Measurements from ENCODE around the gene IRS1.
A peak's percentile ranks its signal among the peaks of the same experiment; 100 is the strongest.

The IRS1 gene

GRCh38 chr2:226720948-226721347 is 78.7 kb downstream of the IRS1 start:
- no peak for DNase-seq

GRCh38 chr2:226717719-226718118 is 81.9 kb downstream of the IRS1 start:
- DNase-seq = no peak

GRCh38 chr2:226716126-226716525 is 83.5 kb downstream of the IRS1 start:
- no peak for DNase-seq

DNA sequence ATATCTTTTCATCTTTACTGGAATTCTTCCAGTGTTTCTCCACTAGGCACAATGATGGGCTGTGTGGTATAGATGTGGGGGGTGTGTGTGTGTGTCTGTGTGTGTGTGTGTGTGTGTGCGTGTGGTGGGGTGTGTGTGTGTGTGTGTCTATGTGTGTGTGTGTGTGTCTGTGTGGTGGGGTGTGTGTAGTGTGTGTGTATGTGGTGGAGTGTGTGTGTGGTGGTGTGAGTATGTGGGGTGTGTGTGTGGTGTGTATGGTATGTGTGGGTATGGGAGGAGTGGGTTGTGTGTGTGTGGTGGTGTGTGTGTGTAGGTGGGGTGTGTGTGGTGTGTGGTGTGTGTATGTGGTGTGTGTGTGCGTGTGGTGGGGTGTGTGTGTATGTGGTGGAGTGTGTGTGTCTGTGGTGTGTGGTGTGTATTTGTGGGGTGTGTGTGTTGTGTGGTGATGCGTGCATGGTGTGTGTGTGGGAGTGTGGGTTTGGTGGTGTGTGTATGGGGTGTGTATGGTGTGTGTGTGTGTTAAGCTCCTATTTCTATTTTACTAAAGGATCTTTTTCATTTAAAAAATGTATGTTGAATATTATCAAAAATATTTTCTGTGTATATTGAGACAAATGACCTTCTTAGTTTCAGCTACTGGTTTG is 84.2 kb downstream of the IRS1 start:
- no peak for DNase-seq

DNA sequence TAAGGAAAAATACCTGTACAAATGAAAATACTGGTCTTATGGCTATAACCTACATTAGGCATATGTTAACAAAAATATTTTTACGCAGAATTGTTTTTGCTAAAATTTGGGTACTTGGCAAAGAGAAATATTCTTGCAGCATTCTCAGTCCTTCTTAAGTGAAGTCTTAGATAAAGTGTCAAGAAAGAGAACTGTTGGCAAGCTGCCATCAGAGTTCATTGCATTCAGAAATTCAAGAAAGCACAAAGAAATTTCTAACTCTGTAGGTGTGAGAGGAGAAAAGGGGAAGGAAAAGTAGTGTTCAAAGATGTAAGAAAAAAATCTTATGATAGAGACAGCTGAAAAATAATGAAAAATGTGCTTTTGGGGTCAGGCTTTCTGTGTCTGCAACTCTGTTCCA is 86.7 kb downstream of the IRS1 start:
- DNase-seq = no peak

DNA sequence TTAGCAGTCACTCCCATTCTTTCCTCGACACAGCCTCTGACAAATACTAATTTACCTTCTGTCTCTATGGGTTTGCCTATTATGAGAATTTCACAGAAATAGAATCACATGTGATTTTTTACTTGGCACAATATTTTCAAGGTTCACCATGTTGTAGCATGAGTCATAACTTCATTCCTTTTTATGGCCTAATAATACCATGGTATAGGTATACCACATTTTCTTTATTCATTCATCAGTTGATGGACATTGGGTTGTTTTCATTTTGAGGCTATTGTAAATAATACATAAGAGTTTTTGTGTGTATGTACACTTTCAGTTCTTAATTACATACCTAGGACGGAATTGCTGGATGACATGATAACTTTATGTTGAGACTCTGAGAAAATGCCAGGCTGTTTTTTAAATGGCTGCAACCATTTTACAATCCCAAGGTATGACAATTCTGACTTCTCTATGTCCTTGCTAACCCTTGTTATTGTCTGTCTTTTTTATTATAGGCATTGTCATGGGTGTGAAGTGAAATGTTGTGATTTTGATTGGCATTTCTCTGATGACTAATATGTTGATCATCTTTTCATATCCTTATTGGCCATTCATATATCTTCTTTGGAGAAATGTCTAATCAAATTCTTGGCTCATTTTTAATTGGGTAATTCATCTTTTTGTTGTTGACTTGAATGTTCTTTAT is 87.9 kb downstream of the IRS1 start:
- no peak for DNase-seq

DNA sequence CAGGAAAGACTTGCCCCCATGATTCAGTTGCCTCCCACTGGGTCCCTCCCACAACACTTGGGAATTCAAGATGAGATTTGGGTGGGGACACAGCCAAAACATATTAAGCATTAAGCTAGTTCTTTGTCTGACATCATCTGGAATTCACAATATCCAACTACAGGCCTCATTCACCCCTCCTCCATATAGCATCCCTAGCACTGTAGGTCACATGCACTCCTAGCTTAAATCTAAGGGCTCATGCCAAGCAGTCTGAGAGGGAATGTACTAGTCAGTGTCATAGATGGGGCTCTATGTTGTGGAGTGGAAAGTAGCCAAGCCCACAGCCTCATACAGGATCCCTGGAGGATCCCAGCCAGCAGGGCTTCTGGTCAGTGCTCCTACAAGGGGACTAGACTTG is 92.1 kb downstream of the IRS1 start:
- no peak for DNase-seq

DNA sequence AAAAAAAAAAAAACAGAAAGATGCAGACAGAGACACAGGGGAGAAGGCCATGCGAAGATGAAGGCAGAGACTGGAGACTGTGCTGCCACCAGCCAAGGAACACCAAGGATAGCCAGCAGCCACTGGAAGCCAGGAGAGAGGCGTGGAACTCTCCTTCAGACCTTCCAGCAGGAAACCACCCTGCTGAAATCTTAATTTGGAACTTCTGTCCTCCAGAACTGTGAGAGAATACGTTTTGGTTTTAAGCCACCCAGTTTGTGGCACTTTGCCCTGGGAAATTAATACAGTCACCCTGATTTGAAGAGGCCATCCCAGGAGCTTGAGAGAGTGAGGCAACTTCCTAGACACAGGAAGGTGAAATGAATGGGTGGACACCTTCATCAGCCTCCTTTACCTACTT is 93.7 kb downstream of the IRS1 start:
- DNase-seq = no peak

DNA sequence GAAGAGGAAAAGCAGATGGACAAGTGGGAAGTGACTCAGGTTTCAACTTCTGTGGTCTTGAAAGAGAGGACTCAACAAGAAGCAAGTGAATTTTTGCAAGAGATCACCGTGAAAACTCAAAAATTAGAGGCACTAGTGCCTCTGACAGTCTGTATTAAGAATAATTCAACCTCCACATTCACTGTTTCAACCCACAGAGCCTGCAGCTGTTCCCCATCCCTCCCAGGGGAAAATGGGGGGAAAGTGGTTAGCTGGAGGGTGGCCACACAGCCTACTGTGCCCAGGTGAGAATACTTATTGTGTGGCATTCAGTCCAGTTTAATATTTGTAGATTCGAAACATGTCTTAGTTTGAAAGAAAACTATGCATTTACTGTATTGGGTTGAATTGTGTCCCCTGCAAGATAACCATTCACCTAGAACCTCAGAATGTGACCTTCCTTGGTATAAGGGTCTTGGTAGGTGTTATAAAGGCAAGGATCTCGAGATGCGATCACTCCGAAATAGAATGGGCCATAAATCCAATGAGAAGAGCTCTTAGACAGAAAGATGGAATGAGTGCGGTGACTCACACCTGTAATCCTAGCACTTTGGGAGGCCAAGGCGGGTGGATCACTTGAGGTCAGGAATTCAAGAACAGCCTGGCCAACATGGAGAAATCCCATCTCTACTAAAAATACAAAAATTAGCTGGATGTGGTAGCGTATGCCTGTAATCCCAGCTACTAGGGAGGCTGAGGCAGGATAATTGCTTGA is 94.3 kb downstream of the IRS1 start:
- DNase-seq = no peak

DNA sequence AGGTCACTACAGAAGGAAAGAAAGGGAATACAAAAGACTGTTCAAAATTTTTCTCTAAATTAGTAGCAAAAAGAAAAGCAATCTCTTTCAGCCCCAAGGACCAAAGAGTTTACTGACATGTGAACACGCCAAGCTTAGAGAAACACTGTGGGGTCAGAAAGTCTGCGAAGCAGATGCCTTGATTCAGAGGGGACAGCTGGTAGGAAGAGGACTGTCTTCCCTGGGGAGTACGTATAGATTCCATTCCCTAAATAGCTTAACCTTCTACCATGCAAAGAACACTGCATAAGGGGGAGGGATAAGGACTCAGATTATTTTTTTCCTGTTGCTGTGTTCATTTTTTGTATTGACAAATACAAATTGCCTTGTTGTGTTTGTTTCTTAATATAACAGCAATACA is 96.1 kb downstream of the IRS1 start:
- no peak for DNase-seq

DNA sequence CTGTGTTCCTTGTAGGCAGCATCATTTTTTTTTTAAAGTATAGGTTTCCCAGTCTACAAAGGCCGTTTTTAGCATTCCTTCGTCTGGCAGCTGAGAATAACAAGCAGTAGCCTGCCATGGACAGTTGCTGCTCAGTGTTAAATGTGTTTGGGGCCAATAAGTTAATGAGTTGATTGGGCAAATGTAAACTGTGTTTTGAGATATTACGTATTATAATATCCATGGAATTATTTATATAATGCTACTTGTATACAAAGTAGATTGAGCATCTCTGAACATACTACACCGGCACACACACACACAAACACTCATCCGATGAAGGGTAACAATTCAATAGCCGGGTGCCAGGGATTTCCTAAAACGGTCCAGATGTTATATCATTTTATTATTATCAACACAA is 97.2 kb downstream of the IRS1 start:
- DNase-seq = no peak

DNA sequence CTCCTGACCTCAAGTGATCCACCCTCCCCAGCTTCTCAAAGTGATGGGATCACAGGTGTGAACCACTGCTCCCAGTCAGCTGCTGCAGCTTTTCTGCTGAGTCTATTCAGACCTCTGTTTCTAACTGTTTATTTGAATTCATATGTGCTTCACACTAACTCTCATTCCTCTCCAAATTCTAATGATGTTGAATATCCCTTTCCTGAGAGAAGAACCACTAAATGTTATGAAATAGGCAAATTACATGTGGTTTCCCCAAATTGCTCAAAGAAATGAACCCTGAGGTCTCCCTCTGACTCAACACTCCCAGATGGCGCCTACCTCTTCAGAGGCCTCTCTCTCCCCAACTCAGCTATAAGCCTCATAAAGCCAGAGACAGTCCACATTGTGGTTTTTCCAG is 98.6 kb downstream of the IRS1 start:
- peak; percentile 37 for DNase-seq

DNA sequence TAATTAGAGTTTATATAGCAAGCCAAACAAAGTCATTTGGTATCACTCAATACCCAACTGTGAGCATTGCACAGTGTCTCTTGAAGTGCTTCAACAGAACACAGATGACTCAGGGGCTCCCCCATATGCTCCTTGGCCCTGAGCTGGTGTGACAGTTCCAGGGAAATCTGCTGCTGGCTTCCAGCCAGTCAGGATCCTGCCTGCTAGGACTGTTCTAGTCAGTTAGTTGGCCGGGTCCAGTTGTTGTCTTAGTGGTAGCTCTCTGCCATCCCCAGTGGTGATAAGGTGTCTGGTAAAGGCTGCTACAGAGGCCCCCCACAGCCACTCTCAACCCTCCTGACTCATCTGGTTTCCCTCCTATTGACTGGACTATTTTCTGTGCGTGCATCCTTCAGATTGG is 100.3 kb downstream of the IRS1 start:
- DNase-seq = no peak

- DNase-seq = no peak
These were observed 100.9 kb downstream of the IRS1 start for GRCh38 chr2:226698671-226699070.

- DNase-seq = no peak
These were observed 104.9 kb downstream of the IRS1 start for GRCh38 chr2:226694586-226695284.

- DNase-seq = no peak
These were observed 105.5 kb downstream of the IRS1 start for GRCh38 chr2:226694149-226694548.

- DNase-seq = no peak
These were observed 106.1 kb downstream of the IRS1 start for GRCh38 chr2:226693521-226693920.

DNA sequence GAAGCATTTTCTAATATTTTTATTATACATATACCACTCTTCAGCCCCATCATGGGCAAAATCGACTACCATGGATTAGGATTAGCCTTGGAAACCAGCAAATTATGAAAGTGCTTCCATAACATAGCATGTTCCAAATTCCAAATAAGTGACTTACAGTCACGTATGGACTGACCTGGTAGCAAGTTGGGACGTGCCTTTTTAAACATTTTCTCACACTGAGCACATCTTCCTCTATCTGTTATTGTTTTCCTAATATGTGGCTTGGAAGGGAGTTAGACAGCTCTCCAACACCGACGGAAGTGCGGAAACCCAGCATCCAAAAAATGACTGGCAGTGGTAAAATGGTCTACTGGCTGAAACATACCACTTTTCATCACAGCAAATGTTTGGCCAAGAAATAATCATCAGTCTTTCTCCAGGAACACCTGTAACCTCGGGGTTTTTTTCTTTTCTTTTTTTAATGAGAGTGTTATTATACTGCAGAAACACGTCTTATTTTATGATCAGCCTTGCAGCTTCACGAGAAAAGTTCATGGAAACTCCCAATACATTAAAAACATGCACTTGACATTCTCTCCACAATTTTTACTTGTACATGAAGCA is 107.0 kb downstream of the IRS1 start:
- DNase-seq = no peak

DNA sequence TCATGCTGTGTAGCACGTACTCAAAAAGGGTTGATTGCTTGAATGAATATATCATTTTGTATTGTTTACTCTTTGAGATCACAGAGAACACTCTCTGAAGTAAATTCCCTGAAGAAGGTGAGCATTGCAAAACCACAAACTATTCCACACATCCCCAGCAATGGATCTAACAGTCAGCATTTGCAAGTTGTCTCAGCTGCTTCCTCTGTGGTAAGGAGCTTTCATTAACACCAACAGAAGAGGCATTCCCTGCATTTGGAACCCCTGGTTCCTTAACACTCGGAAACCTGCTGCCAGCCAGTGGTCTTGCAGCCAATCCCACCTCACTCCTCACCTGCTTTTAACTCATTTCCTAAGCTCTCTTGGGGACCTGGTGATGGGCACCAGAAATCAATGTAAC is 108.4 kb downstream of the IRS1 start:
- DNase-seq = no peak

GRCh38 chr2:226690461-226691024 is 109.1 kb downstream of the IRS1 start:
- no peak for DNase-seq

GRCh38 chr2:226687641-226688253 is 111.9 kb downstream of the IRS1 start:
- DNase-seq = no peak

GRCh38 chr2:226684563-226684959 is 115.1 kb downstream of the IRS1 start:
- DNase-seq = no peak
